ENCODE measurements around the gene SLC7A7. TPM values are rescaled to one million over a fixed set of nuclear protein-coding genes. Genes with fewer than 3 reads are reported as not detected.
A peak's percentile ranks its signal among the peaks of the same experiment; 100 is the strongest.
"Not testable (repeated sequence)": the region's sequence is repeated elsewhere in the genome, so short reads cannot be mapped to it uniquely, and the experiment has no call there.

Gene SLC7A7
- total RNA-seq, 1 donor from 2014 or later: 63.5 TPM

DNA sequence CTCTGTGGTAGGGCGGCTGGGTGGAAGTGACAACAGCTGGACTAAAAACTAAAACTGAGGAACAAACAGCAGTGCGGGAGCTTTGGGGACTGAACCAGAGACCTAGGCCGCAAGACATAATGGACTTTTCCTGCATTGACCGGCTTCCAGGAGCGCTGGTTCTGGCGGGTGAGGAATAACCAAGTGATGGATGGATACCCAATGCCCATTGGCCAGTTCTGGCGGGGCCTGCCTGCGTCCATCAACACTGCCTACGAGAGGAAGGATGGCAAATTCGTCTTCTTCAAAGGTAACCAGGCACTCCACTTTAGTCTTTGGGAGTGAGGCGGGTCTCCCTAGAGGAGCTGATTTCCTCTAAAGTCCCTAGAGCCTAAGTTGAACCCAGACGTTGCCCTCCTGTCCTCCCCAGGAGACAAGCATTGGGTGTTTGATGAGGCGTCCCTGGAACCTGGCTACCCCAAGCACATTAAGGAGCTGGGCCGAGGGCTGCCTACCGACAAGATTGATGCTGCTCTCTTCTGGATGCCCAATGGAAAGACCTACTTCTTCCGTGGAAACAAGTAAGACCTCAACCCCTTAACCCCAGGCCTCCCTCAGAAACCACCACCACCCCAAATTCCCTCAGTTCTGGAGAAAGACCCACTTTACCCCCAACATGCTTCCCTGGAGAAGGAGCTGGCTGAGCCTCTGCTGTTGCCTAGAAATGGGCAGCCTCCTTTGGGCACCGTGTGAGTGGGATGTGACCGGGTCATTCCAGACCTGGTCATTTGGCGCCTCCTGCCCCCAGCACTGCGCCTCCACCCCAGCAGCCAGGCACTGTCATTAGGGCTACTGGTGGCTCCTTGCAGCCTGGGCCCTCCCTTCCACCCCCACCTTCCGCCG is 29.2 kb upstream of the SLC7A7 start:
- DNase-seq (ENCODE audit: low read depth): no peak

DNA sequence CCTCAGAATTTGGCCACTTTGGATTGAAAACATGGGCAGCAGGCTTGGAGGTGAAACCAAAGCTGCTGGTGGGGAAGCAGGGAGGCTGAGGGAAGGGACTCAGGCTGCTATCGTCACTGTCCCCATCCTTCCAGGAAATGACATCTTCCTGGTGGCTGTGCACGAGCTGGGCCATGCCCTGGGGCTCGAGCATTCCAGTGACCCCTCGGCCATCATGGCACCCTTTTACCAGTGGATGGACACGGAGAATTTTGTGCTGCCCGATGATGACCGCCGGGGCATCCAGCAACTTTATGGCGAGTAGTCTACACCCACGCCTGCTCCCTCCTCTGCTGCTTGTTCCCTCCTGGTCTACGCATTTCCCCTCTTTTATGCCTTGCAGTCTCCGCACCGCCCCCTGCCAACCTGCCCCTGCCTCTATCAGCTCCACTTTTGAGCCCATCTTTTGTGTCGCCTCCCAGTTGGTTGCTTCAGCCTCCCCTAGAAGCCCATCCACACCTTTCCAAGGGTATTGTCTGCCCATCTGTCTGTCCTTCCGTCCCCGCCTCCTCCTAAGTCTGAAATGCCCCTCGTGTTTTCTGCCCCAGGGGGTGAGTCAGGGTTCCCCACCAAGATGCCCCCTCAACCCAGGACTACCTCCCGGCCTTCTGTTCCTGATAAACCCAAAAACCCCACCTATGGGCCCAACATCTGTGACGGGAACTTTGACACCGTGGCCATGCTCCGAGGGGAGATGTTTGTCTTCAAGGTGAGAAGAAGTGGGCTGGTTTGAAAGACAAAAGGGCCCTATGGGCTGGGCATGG is 28.1 kb upstream of the SLC7A7 start:
- no peak for DNase-seq (ENCODE audit: low read depth)

DNA sequence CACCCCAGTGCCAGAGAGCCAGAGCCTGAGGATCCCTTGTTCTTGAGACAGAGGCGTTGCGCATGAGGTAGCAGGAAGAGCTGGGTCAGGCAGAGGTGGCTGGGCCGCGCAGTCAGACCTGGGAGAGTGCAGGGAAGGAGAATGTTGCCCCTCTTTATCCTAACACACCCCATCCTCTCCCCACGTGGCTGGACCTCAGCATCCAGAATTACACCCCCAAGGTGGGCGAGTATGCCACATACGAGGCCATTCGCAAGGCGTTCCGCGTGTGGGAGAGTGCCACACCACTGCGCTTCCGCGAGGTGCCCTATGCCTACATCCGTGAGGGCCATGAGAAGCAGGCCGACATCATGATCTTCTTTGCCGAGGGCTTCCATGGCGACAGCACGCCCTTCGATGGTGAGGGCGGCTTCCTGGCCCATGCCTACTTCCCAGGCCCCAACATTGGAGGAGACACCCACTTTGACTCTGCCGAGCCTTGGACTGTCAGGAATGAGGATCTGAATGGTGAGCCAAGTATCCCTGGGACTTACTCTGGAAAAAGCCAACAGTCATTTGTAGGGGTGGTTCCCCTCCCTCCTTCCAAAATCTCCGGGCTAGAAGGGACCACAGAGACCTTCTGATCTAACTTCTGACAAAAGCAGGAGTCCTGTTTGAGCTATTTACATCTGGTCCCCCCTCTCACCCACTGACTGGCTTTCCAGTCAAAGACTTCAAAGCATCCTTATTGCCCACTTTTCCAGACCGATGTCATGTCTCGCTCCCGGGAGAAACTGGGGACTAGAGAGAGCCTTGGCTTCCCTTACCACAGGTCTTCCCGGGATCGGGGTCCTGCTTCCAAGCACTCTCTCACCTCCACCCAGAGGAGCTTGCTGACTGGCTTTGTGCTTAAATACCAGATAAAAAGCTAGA is 27.2 kb upstream of the SLC7A7 start:
- no peak for DNase-seq (ENCODE audit: low read depth)

DNA sequence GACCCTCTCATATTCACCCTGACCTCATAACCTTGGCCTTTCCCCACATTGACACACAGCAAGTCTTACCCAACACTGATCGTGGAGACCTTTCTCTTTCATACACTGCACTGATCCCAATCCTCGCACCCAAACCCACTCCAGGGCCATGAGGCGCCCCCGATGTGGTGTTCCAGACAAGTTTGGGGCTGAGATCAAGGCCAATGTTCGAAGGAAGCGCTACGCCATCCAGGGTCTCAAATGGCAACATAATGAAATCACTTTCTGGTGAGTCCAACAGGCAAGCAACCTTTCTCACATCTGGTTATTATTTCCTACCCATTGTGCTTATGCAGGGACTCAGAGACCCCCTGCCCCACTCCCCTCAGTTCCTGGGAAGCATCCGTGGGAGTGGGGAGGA is 26.5 kb upstream of the SLC7A7 start:
- no peak for DNase-seq (ENCODE audit: low read depth)

DNA sequence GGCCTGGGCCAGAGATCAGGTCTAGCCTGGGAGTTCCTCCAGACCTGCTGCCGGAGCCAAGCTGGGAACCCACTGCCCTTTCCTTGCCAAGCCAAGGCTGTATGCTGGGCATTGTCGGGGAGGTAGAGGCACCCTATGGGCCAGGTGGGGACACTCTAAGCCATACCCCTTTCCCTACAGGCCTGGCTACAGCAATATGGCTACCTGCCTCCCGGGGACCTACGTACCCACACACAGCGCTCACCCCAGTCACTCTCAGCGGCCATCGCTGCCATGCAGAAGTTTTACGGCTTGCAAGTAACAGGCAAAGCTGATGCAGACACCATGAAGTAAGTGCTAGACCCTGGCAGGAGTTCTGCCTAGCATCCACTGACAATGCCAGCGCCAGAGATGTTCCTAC is 26.1 kb upstream of the SLC7A7 start:
- no peak for DNase-seq (ENCODE audit: low read depth)

DNA sequence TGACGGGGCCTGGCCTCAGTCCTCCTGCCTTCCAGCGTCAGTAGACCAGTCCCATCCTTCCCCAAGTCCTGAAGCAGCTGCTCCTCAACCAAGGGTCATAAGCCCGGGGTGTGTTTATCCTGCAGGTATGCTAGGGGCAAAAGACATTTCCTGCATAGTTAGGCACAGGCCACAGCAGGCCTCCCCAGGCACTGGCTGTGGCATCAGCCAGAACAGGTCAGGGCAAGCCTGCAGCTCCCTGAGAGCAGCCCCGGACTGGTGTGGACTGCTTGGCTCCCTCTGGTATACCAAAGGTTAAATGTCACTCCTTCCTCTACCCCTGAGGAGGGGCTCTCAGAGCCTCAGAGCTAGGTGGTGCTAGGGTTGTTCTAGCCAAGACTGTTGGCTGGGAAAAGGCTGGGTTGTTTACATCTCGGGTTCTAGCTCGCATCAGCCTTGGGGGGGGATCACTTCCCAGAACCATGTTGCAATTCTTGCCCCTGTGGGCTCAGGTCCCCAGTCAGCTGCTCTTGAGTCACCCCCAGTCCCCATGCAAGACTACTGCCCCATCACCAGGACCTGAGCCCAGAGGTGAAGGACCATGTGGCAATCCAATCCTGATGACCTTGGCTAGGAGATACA is 24.0 kb upstream of the SLC7A7 start:
- DNase-seq (ENCODE audit: low read depth): peak; percentile 36

DNA sequence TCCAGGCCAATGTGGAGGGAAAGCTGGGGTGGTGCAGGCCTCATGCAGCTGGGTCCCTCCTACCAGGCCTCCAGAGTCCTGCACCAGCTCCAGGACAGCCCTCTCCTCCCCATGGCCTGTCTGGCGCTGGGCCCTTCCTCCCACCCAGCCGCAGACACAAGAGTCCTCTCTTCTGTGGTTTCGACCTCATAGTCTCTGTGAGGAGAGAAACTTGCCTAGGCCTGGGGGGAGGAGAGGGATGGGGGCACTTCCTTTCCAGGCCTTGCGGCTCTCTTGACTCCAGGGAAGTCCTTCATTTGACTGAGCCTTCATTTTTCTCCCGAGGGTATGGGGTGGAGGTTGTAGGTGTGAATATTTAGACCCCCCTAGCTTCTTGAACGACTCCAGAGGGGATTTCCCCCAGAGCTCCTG is 23.4 kb upstream of the SLC7A7 start:
- DNase-seq (ENCODE audit: low read depth): peak; percentile 83

DNA sequence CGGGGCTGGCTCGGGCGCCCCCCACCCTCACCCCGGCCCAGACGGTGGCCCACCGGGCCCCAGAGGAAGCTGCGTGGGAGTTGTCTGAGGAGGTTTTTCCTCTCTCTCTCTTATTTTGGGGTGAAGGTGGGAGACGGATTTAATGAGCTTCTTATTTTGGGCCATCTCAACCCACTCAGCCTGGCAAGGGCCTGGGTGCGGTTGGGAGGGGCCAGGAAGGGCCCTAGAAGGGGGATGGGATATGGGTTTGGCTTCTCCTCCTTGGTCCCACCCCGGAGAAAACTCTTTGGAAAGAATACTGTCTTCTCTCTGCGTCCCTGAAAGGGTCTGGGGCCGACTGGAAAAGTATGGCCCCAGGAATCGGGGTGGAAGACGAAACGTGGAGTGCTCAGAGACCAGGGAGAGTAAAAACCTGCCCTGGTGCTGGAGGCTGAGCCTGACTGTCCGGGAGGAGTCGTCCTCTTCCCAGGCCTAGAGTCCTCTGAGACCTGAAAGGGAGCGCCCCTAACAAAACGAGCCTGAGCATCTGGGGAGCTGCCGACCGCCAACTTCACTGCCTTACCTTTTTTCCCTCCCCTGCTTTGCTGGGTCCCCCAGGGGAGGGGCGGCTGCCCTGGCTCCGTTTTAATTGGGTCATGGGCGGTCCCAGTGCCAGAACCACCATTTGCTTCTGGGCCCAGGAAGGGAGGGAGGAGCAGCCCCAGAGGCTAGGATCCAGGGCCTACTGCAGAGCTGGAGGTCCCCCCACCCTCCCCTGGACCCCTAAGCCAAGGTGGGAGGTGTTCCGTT is 22.7 kb upstream of the SLC7A7 start:
- peak; percentile 71 for DNase-seq (ENCODE audit: low read depth)

DNA sequence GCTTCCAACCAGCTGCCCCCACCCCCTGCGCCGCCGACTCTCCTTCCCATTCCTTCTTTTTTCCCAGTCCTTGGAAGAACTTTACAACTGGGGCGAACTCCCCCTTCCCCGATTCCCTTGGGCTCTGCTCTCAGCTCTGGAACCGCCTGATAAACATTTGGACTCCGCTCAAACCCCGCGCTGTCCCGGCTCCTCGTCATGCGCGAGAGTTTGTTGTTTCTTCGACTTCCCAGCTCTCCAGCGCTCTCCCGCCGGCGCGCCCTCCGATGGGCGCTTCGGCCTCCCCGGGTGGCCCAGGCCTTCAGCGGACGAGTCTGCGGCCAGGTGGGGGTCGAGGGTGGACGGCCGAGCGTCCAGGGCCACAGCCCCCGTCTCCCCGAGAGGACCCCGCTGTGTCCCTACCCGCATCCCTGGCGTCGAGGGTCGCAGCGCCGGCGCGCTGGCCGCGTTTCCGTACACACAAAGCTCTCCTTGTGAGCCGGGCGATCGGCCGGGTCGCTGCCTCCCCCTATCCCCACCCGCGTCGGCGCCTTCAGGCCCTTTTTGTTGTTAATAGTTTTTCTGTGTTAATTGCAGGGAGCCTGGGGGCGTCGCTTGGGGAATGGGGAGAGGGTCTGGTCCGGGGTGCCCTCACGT is 22.0 kb upstream of the SLC7A7 start:
- peak; percentile 71 for DNase-seq (ENCODE audit: low read depth)

DNA sequence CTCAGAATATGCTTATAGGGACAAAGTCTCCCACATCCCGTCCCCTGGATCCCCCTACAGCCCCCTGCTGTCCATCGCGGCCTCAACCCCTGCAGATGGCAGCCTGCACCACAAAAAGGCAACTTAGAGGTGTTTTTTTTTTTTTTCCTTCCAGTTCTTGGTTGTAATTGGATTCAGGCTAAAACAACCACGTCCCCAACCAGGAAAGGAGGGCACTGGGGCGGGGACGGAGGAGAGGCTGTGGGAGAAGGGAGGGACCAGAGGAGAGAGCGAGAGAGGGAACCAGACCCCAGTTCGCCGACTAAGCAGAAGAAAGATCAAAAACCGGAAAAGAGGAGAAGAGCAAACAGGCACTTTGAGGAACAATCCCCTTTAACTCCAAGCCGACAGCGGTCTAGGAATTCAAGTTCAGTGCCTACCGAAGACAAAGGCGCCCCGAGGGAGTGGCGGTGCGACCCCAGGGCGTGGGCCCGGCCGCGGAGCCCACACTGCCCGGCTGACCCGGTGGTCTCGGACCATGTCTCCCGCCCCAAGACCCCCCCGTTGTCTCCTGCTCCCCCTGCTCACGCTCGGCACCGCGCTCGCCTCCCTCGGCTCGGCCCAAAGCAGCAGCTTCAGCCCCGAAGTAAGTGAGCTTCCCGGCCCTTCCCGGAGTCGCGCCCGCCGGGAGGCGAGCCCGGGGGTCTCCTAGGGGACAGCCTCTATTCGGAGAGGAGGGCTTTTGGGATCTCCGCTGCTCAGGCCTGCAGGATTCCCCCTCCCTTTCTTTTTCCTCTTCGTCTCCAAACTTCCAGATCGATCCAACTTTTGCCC is 21.3 kb upstream of the SLC7A7 start, which contains the start of gene MMP14:
TSS of gene MMP14 (plus strand) at position 285 of the 813 bp plus-strand sequence. CDS start at position 518, 233 bp downstream.
- DNase-seq (ENCODE audit: low read depth): peak; percentile 93

DNA sequence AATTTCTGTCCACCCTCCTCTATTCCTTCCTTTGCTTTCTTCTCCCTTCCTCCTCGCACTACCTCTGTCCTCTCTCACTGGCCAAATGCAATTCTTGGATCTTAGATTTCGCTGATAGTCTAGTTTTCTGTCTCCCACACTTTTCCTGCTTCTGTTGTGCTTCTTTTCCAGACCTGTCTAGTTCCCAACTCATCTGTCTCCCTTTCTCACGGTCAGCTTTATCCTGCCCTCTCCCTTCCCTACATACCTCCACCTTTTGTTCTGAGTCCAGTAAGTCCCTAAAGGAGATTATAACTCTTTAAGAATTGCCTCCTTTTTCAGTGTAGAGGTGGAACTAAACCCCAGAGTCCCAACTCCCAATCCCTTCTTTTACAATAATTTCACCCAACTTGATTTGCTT is 20.3 kb upstream of the SLC7A7 start:
- no peak for DNase-seq (ENCODE audit: low read depth)

DNA sequence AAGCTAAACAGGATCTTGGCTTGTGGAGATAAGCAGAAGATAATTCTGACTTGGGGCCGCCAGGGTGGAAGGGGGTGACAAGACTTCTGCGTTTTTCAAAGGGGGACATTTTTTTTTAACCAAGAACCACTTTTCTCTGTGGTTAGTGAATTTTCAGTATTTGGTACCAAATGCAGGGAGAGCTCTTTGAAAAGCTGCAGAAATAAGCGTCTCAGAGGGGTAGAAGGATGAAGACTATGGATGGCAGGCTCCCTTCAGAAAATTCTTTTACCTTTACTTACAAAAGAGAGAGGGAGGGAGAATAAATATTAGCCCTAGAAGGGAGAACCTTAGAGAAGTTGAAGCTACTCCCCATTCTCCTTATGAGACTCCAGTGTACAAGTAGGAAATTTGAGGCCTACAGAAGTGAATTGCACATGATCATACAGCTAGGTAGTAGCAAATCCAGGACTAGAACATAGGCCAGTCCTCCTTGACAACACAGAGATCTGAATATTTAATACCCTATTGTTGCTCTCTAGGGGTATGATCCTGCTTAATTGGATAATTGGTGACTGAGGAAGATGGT is 15.3 kb upstream of the SLC7A7 start:
- no peak for DNase-seq (ENCODE audit: low read depth)

DNA sequence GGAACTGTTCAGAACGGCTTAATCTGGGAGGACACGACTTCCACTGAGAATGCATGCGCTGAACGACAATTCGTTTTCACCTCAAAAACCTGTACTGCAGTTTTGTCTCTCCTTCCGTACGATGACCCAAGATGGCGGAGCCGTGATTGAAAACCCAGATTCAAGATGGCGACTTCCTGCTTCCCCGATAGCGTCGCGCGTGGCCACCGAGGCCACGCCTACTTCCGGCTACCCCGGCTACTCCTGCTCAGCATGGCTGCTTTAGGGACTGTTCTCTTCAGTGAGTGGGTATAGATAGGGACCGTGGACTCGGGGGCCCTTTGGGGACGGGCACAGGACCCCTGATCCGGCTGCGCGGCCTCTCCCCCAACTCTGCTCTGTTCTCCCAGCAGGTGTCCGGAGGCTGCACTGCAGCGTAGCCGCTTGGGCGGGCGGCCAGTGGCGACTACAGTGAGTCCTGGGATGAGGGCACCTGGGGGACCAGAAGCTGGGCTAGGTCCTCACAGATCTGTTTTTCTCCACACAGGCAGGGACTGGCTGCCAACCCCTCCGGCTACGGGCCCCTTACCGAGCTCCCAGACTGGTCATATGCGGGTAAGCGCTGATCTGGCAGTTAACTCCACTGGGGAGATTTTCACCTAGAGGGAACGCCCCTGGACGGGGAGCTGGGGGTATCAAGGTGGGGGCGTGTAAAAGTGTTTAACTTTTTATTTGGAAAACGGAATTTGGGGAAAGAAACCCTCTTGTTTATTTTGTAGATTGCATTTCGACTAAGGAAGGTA is 14.6 kb upstream of the SLC7A7 start, which contains the start of gene MRPL52:
TSS of gene MRPL52 (plus strand) at position 227 of the 782 bp plus-strand sequence. CDS start at position 253, 26 bp downstream.
- peak; percentile 91 for DNase-seq (ENCODE audit: low read depth)

DNA sequence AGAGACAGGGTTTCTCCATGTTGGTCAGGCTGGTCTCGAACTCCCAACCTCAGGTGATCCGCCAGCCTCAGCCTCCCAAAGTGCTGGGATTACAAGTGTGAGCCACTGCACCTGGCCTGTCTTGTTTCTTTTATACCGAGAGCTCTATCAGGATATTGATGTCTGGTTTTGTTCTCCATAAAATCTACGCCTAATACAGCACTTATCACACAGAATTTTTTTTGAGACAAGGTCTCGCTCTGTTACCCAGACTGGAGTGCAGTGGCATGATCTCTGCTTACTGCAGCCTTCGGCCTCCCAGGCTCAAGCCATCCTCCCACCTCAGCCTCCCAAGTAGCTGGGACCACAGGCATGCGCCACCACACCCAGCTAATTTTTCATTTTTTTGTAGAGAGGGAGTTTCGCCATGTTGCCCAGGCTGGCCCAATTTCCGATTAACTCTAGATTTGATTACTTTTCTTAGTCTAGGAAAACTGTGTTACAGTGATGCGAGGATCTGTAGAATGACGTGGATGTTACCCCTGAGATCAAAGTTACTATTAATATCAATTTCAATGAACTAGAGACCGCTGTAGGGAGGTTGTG is 13.9 kb upstream of the SLC7A7 start:
- not testable (repeated sequence) for DNase-seq (ENCODE audit: low read depth)

DNA sequence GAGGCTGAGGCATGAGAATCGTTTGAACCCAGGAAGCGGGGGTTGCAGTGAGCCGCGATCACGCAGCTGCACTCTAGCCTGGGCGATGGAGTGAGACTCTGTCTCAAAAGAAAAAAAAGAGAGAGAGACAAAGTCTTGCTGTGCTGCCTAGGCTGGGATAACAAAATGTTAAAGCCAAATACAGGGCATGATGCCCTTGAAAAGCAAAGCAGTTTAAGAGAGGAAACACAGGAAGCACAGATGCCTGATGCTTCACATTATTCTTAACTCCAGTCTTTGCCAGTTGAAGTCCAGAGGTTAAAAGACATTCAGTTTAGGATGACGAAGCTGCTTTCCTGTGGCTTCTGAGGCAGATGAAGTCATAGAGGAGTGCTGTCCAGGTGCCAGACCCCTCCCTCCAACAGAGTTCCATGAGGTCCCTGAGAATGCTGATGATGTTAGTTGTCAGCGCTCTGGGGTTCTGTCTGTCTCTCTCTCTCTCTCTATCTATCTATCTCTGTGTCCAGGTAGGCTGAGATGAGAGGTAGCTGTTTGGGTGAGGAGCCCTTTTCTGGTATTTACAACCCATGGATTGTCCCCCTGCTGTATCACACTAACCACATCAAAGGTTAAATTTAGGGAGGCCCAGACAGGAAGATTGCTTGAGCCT is 9.6 kb upstream of the SLC7A7 start:
- peak; percentile 92 for DNase-seq (ENCODE audit: low read depth)

DNA sequence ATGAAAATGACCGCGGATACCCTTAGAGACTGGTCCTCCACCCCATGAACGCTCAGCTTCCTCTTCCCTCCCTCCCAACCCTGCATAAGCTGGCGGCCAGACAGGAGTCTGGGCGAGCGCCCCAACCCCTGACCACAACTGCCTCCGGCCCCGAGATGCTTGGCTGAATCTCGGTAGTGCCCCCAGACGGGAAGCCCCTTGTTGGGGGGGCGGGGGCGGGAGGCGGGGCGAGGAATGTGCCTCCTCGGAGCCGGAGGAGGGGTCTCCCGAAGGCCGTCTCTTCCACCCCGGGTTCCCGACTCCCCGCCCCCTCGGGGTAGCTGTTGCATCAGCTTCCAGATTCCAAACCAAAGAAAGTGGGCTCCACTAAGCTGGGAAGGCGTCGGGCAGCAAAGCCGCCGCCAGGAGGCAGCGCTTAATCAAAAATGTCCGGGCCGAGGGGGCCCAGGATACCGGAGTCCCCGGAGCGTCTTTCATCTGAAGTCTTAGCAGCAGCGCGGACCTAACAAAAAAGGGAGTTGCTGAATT is 7.4 kb upstream of the SLC7A7 start:
- peak; percentile 86 for DNase-seq (ENCODE audit: low read depth)
